ENCODE results near the gene ETV3L. TPM values are rescaled to one million over a fixed set of nuclear protein-coding genes. Genes with fewer than 3 reads are reported as not detected.

ETV3L gene
- total and polyA plus RNA-seq, 2 experiments from 2014 or later, result not detected

- 76% methylated on average over 8 of the region's 8 CpGs for whole genome bisulfite sequencing (ENCODE audit: low lambda C conversion rate, missing lambda C conversion rate)
- Histone ChIP-seq H4K20me1 (ENCODE audit: insufficient read depth, poor library complexity, severe bottlenecking) (no peaks in the 10 kb centered on the region), H3K79me2 (no peaks in the 10 kb centered on the region), H3K4me2 (no peak overlapping the region), H3K4me1 (ENCODE audit: insufficient read depth) (no peaks in the 10 kb centered on the region), H3K9me3 (ENCODE audit: low read depth) (no peaks in the 10 kb centered on the region), H2AFZ (no peak overlapping the region), H3K4me3 (no peak overlapping the region), H3K36me3 (replicated peaks; ENCODE audit: insufficient read depth, low read depth) (no peaks in the 10 kb centered on the region), H3K27ac (no peak overlapping the region), H3K9me2 (replicated peaks; ENCODE audit: insufficient read depth) (no peaks in the 10 kb centered on the region), H3K27me3 (peaks cover 29% of the 10 kb centered on the region)
- no peak for DNase-seq (ENCODE audit: low spot score)
- TF ChIP-seq, protein P1, sequence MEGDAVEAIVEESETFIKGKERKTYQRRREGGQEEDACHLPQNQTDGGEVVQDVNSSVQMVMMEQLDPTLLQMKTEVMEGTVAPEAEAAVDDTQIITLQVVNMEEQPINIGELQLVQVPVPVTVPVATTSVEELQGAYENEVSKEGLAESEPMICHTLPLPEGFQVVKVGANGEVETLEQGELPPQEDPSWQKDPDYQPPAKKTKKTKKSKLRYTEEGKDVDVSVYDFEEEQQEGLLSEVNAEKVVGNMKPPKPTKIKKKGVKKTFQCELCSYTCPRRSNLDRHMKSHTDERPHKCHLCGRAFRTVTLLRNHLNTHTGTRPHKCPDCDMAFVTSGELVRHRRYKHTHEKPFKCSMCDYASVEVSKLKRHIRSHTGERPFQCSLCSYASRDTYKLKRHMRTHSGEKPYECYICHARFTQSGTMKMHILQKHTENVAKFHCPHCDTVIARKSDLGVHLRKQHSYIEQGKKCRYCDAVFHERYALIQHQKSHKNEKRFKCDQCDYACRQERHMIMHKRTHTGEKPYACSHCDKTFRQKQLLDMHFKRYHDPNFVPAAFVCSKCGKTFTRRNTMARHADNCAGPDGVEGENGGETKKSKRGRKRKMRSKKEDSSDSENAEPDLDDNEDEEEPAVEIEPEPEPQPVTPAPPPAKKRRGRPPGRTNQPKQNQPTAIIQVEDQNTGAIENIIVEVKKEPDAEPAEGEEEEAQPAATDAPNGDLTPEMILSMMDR (IDR thresholded peaks at IDR 0.05; ENCODE audit: poor library complexity), result no peak
- TF ChIP-seq EZH2phosphoT487 (IDR thresholded peaks at IDR 0.05; ENCODE audit: low read depth, severe bottlenecking, unreplicated experiment) (no peak), EZH2 (IDR thresholded peaks at IDR 0.05; ENCODE audit: borderline replicate concordance) (no peak)
Observed at GRCh38 chr1:157112186-157112867, 12.7 kb upstream of the ETV3L start.

GRCh38 chr1:157111396-157112165, 12.0 kb upstream of the ETV3L start:
- 79% methylated on average over 6 of the region's 19 CpGs for WGBS (ENCODE audit: low lambda C conversion rate, missing lambda C conversion rate)
- Histone ChIP-seq H3K27me3 (peaks cover 36% of the 10 kb centered on the region), H3K4me3 (no peak overlapping the region), H2AFZ (no peak overlapping the region), H3K9me2 (replicated peaks; ENCODE audit: insufficient read depth) (no peaks in the 10 kb centered on the region), H4K20me1 (ENCODE audit: insufficient read depth, poor library complexity, severe bottlenecking) (no peaks in the 10 kb centered on the region), H3K27ac (no peak overlapping the region), H3K4me2 (no peak overlapping the region), H3K36me3 (replicated peaks; ENCODE audit: insufficient read depth, low read depth) (no peaks in the 10 kb centered on the region), H3K79me2 (no peaks in the 10 kb centered on the region), H3K4me1 (ENCODE audit: insufficient read depth) (no peaks in the 10 kb centered on the region), H3K9me3 (ENCODE audit: low read depth) (no peaks in the 10 kb centered on the region)
- TF ChIP-seq EZH2 (IDR thresholded peaks at IDR 0.05; ENCODE audit: borderline replicate concordance) (no peak), EZH2phosphoT487 (IDR thresholded peaks at IDR 0.05; ENCODE audit: low read depth, severe bottlenecking, unreplicated experiment) (no peak)
- TF ChIP-seq, protein P1 (IDR thresholded peaks at IDR 0.05; ENCODE audit: poor library complexity), result no peak
- DNase-seq (ENCODE audit: low spot score), result no peak

DNA sequence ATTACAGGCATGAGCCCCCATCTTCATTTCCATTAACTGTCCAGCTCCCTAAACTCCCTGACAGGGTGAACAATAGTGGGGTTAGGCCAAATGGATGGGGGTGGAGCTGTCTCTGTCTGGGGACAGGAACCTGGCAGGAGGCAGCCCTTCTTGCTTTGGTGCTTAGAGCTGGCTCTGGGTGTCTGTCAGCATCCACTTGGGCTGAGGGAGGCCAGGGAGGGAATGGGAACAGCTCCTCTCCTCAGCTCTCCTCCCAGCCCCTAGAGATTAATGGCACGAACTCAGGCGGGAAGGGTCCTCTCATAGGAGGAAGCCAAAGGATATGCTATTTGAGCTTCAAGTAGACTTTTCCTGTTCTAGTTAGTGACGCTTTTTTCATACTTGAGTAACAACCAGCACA, 11.1 kb upstream of the ETV3L start:
- no peaks in the 10 kb centered on the region for H3K36me3 ChIP-seq (replicated peaks; ENCODE audit: insufficient read depth, low read depth)
- TF ChIP-seq EZH2phosphoT487 (IDR thresholded peaks at IDR 0.05; ENCODE audit: low read depth, severe bottlenecking, unreplicated experiment) (no peak), EZH2 (IDR thresholded peaks at IDR 0.05; ENCODE audit: borderline replicate concordance) (no peak)
- TF ChIP-seq, protein P1 (IDR thresholded peaks at IDR 0.05; ENCODE audit: poor library complexity), result no peak
- H3K27me3 ChIP-seq, result peaks cover 36% of the 10 kb centered on the region
- 83% methylated on average over 3 of the region's 3 CpGs for WGBS (ENCODE audit: low lambda C conversion rate, missing lambda C conversion rate)
- no peak overlapping the region for H2AFZ ChIP-seq
- H3K4me3 ChIP-seq, result no peak overlapping the region
- DNase-seq (ENCODE audit: low spot score), result no peak
- no peaks in the 10 kb centered on the region for H3K79me2 ChIP-seq
- no peaks in the 10 kb centered on the region for H3K9me3 ChIP-seq (ENCODE audit: low read depth)
- no peaks in the 10 kb centered on the region for H4K20me1 ChIP-seq (ENCODE audit: insufficient read depth, poor library complexity, severe bottlenecking)
- no peak overlapping the region for H3K4me2 ChIP-seq
- H3K4me1 ChIP-seq (ENCODE audit: insufficient read depth), result no peaks in the 10 kb centered on the region
- no peaks in the 10 kb centered on the region for H3K9me2 ChIP-seq (replicated peaks; ENCODE audit: insufficient read depth)
- no peak overlapping the region for H3K27ac ChIP-seq

Data from hepatocyte (in vitro differentiated cells).